Fibroblast of skin of back (primary cell): ENCODE results near the gene OR2M4. TPM values are rescaled to one million over a fixed set of nuclear protein-coding genes. Genes with fewer than 3 reads are reported as not detected.
A peak's percentile ranks its signal among the peaks of the same experiment; 100 is the strongest.
"Not testable (repeated sequence)": the region's sequence is repeated elsewhere in the genome, so short reads cannot be mapped to it uniquely, and the experiment has no call there.

Experiments used
- DNase-seq: peaks from one replicate; pipeline ENCODE4 v3.0.0-alpha.2; 2013
- polyA plus RNA-seq, 2 experiments: library from polyadenylated mRNA; unstranded; fragments of 120-200 nt; gene quantifications; one replicate each; pipeline ENCODE4 v1.2.1, GENCODE V29; 2013; ENCODE audit not compliant: insufficient read length in 2 of 2

Gene OR2M4
- polyA plus RNA-seq (2013, experiment 1 of 2; ENCODE audit: insufficient read length): not detected
- polyA plus RNA-seq (2013, experiment 2 of 2; ENCODE audit: insufficient read length): not detected

DNA sequence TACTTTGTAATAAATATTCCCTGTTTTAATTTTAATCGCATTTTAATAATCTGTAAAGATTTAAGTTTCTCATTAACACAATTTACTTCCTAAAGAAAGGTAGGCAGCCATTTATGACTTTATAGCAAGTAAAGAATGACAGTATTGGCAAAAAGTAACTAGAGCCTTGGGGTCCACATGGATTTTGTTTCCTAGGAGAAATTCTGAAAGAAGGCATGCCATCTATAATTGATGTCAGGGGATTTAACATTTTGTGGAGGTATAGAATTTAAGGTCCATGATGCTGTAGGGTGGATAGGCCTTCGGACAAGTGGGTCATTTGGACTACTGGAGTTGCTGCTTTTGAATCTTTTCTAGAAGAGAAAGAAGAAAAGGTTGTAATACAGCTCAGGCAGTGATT lies at the start of gene OR2M4:
TSS of gene OR2M4 (plus strand) at position 301 of the 400 bp plus-strand sequence. CDS start 7,512 bp downstream, outside the sequence.
- DNase-seq: no peak

- no peak for DNase-seq
Measured at GRCh38 chr1:248183996-248184395, 47.2 kb upstream of the OR2M4 start.

- no peak for DNase-seq
Measured at GRCh38 chr1:248187363-248187762, 43.9 kb upstream of the OR2M4 start.

DNA sequence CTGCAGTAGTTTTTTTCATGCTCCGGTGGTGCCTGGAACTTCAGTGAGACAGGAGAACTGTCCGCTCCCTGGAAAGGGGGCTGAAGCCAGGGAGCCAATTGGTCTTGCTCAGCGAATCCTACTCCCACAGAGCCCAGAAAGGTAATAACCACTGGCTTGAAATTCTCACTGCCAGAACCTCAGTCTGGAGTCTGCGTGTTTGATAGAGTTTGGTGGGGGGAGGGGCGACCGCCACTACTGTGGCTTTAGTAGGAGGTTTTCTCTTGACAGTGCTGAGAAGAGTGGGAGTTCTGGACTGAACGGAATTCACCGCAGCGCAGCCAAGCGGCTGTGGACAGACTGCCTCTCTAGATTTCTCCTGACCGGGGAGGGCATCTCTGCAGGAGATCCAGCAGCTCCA lies 42.2 kb upstream of the OR2M4 start:
- DNase-seq: no peak

DNA sequence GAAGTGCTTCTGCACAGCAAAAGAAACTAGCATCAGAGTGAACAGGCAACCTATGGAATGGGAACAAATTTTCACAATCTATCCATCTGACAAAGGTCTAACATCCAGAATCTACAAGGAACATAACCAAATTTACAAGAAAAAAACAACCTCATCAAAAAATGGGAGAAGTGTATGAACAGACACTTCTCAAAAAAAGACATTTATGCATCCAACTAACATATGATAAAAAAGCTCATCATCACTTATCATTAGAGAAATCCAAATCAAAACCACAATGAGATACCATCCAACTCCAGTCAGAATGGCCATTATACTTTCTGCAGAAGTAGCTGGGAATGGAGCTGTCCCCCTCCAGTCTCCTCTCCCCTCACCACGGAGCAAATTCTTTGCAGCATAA lies 37.1 kb upstream of the OR2M4 start:
- no peak for DNase-seq

DNA sequence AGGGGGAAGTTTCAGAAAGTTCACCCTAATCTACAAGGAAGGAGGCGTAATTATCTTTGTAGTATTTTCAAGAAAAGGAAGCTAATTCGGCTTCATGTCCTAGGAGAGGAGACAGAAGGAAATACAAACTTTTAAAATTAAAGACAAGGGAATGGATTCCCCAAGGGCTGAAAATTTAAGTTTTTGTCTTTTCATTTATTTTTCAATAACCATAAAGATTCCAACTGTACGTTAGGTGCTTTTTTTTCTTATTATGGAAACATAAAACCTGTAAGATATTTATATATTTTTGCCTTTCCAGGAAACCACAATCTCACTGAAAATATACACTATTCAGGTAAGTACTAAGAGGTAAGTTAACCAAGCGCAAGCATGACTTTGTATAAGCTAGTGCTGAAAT lies 34.3 kb upstream of the OR2M4 start, which contains the start of gene OR2M3:
TSS of gene OR2M3 (plus strand) at position 301 of the 400 bp plus-strand sequence. CDS start 5,803 bp downstream, outside the sequence.
- DNase-seq: no peak

- DNase-seq: no peak
Measured at GRCh38 chr1:248215880-248216279, 15.3 kb upstream of the OR2M4 start.

DNA sequence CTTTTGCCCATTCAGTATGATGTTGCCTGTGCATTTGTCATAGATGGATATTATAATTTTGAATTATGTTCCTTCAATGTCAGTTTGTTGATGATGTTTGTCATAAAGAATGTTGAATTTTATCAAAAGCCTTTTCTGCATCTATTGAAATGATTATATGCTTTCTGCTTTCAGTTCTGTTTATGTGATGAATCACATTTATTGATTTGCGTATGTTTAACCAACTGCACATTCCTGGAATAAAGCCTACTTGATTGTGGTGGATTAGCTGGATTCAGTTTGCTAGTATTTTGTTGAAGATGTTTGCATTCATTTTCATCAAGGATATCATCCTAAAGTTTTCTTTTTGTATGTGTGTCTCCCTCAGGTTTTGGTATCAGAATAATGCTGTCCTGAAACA lies 5.7 kb upstream of the OR2M4 start:
- DNase-seq: no peak

GRCh38 chr1:248229360-248229908 lies 1.8 kb upstream of the OR2M4 start:
- no peak for DNase-seq

GRCh38 chr1:248239478-248239877 lies 8.3 kb downstream of the OR2M4 start:
- no peak for DNase-seq

DNA sequence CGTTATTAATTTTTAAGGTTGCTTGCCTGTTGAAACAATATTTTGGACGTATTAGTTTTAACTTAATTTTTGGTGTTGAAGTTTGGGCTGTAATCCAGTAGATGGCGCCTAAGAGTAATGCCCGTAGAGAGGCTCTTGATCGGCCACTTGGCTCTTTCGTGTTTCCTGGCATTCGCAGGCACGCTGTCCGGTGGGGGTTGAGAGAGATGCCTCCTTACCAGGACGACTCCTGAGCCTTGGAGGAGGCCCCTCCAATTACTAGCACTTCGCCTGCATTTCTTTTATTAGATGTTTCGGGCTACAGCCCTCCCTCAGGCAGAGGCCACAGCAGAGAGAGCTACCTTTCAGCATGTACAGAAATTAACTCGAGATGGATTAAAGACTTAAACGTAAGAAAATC lies 12.0 kb downstream of the OR2M4 start:
- peak; percentile 19 for DNase-seq

- DNase-seq: not testable (repeated sequence)
Measured at GRCh38 chr1:248259309-248259708, 28.1 kb downstream of the OR2M4 start.

- DNase-seq: no peak
Measured at GRCh38 chr1:248268178-248268577, 37.0 kb downstream of the OR2M4 start.

DNA sequence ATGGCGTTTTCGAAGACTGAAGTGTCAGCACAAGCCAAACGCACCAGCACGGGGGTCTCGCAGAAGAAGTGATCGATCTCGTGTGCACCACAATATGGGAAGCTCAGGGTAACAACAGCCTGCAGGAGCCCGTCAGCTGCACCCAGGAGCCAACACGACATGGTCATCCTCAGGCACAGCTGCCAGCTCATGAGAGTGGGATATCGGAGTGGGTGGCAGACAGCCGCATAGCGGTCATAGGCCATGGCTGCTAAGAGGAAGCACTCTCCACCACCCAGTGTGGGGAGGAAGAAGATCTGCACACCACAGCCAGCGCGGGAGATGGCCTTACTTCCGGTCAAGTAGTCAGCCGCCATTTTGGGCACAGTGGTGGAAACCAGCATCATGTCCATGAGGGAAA lies 42.0 kb downstream of the OR2M4 start:
- not testable (repeated sequence) for DNase-seq

DNA sequence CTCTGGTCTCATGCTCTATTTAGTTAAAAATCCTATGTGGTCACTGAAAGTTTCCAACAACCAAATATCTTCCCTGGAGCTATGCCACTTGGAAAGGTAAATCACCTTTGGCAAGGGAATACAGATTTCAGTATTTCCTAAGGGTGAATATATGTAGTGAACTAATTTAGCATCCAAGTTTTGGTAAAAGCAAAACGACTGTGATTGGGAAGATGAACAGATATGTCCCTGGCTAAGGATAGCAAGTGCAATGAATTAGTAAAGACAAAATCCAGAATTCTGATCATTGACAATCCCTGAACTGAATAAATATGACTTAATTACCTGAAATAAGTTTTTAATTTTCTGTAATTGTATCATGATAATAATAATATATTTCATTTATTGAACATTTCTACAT lies 46.7 kb downstream of the OR2M4 start, which contains the start of gene OR2T33:
TSS of gene OR2T33 (minus strand) at position 101 of the 400 bp plus-strand sequence. CDS start 4,162 bp downstream, outside the sequence.
- no peak for DNase-seq

- DNase-seq: no peak
Measured at GRCh38 chr1:248288391-248288790, 57.2 kb downstream of the OR2M4 start.
